K562 (cell line): ENCODE results near the gene GOLPH3.
"Not testable (repeated sequence)": the region's sequence is repeated elsewhere in the genome, so short reads cannot be mapped to it uniquely, and the experiment has no call there.

Source experiments
- CTCF ChIP-seq, 3 experiments: IDR thresholded peaks in 2 of 3; conservative IDR thresholded peaks in 1 of 3; 2 replicates each; pipeline ENCODE4 v1.5.1; 2011 to 2012; ENCODE audit warnings: low read length in 3 of 3, mild to moderate bottlenecking in 3 of 3, control low read depth in 2 of 3, improper control_type of control experiment in 1 of 3, inconsistent platforms in 1 of 3, low read depth in 1 of 3, mixed read lengths in 1 of 3, moderate library complexity in 1 of 3; ENCODE audit not compliant: insufficient read depth in 2 of 3
- ETV6 ChIP-seq, 3 experiments: fragments of 150-350 bp in 1 of 3; sonication (generic) in 1 of 3; formaldehyde crosslinking in 1 of 3; IDR thresholded peaks; 2 replicates each; pipeline versions ENCODE4 v1.6.1 to v1.8.0; 2014 to 2022; ENCODE audit warnings: borderline replicate concordance in 2 of 3, low read depth in 2 of 3, antibody characterized with exemption in 1 of 3, low read length in 1 of 3, mild to moderate bottlenecking in 1 of 3, missing genetic modification reagents in 1 of 3
- NKRF ChIP-seq: fragments of 450-650 bp; IDR thresholded peaks from 2 replicates; pipeline ENCODE4 v1.6.1; 2016; ENCODE audit warnings: borderline replicate concordance
- RFX1 ChIP-seq: fragments of 450-650 bp; IDR thresholded peaks from 2 replicates; pipeline ENCODE4 v1.6.1; 2016; ENCODE audit warnings: mild to moderate bottlenecking, moderate library complexity
- SPI1 ChIP-seq: IDR thresholded peaks from 2 replicates; pipeline ENCODE4 v1.6.1; 2011; ENCODE audit warnings: low read depth, low read length, control low read depth, borderline replicate concordance
- SRSF3 ChIP-seq: fragments of 200-400 bp; formaldehyde crosslinking; IDR thresholded peaks from 2 replicates; pipeline ENCODE4 v1.6.1; 2016; ENCODE audit warnings: mild to moderate bottlenecking, low read length, moderate library complexity; ENCODE audit not compliant: insufficient read depth
- ZBTB1 ChIP-seq: sonication (generic); formaldehyde crosslinking; IDR thresholded peaks from 2 replicates; pipeline ENCODE4 v1.8.1; 2023; ENCODE audit warnings: missing genetic modification reagents, low read depth, mild to moderate bottlenecking, borderline replicate concordance
- ZNF431 ChIP-seq: sonication (generic); formaldehyde crosslinking; IDR thresholded peaks from 2 replicates; pipeline ENCODE4 v1.8.0; 2022; ENCODE audit warnings: mild to moderate bottlenecking, missing genetic modification reagents
- TF ChIP-seq, protein P1 (sequence below): fragments of 250-450 bp; sonication (Bioruptor Pico); IDR thresholded peaks from 2 replicates; pipeline ENCODE4 v1.5.0; 2020; ENCODE audit warnings: mild to moderate bottlenecking, borderline replicate concordance
- TF ChIP-seq, protein P2 (sequence below): sonication (generic); formaldehyde crosslinking; IDR thresholded peaks from 2 replicates; pipeline ENCODE4 v1.9.0; 2022; ENCODE audit warnings: mild to moderate bottlenecking, missing genetic modification reagents

DNA sequence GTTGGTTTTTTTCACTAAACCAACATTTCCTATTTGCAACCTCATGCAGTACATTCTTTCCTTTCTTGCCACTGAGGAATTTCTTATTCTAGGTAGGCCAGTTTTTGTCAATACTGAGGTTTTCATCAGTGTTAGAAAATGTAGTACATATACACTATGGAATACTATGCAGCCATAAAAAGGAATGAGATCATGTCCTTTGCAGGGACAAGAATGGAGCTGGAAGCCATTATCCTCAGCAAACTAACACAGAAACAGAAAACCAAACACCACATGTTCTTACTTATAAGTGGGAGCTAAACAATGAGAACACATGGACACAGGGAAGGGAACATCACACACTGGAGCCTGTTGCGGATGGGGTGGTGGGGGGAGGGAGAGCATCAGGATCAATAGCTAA is 93.6 kb downstream of the GOLPH3 start:
- TF ChIP-seq CTCF (IDR thresholded peaks at IDR 0.05 in 2 of 3, conservative IDR thresholded peaks at IDR 0.05 in 1 of 3; ENCODE audit: insufficient read depth in 2 of 3, low read depth in 1 of 3, low read length in 3 of 3); SRSF3; ZNF431; NKRF; ZBTB1 (CRISPR knock-in tag); ETV6 (IDR thresholded peaks at IDR 0.05; ENCODE audit: borderline replicate concordance in 1 of 2, low read depth in 2 of 2, low read length in 1 of 2); ETV6 (CRISPR knock-in tag; IDR thresholded peaks at IDR 0.05; ENCODE audit: borderline replicate concordance); RFX1; SPI1: not testable (repeated sequence)
- TF ChIP-seq, protein P1, sequence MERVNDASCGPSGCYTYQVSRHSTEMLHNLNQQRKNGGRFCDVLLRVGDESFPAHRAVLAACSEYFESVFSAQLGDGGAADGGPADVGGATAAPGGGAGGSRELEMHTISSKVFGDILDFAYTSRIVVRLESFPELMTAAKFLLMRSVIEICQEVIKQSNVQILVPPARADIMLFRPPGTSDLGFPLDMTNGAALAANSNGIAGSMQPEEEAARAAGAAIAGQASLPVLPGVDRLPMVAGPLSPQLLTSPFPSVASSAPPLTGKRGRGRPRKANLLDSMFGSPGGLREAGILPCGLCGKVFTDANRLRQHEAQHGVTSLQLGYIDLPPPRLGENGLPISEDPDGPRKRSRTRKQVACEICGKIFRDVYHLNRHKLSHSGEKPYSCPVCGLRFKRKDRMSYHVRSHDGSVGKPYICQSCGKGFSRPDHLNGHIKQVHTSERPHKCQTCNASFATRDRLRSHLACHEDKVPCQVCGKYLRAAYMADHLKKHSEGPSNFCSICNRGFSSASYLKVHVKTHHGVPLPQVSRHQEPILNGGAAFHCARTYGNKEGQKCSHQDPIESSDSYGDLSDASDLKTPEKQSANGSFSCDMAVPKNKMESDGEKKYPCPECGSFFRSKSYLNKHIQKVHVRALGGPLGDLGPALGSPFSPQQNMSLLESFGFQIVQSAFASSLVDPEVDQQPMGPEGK (CRISPR knock-in tag): not testable (repeated sequence)
- TF ChIP-seq, protein P2, sequence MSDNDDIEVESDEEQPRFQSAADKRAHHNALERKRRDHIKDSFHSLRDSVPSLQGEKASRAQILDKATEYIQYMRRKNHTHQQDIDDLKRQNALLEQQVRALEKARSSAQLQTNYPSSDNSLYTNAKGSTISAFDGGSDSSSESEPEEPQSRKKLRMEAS: not testable (repeated sequence)
